Neutrophil (primary cell): ENCODE data around the gene SMURF2.

Source experiments
- H3K27ac ChIP-seq: fragments of 200-600 bp; sonication (generic); 2 replicates; pipeline ENCODE4 v1.5.1; 2016; ENCODE audit warnings: mild to moderate bottlenecking, moderate library complexity
- H3K27me3 ChIP-seq: fragments of 200-600 bp; sonication (generic); 2 replicates; pipeline ENCODE4 v1.6.0; 2016; ENCODE audit warnings: mild to moderate bottlenecking
- H3K36me3 ChIP-seq: fragments of 200-600 bp; sonication (generic); 2 replicates; pipeline ENCODE4 v1.5.1; 2017
- H3K4me1 ChIP-seq, 2 experiments: fragments of 200-600 bp in 1 of 2; sonication (generic) in 1 of 2; 1 replicate in 1 of 2; 2 replicates in 1 of 2; pipeline versions ENCODE4 v1.5.1 to v1.6.1; 2013 to 2016; ENCODE audit warnings: low read depth in 1 of 2, low read length in 1 of 2, mild to moderate bottlenecking in 1 of 2, moderate library complexity in 1 of 2; ENCODE audit not compliant: control insufficient read depth in 1 of 2, insufficient read depth in 1 of 2
- H3K4me3 ChIP-seq, 2 experiments: fragments of 200-600 bp in 1 of 2; sonication (generic) in 1 of 2; 1 replicate in 1 of 2; 2 replicates in 1 of 2; pipeline ENCODE4 v1.5.1; 2013 to 2016; ENCODE audit warnings: low read depth in 1 of 2, low read length in 1 of 2, mild to moderate bottlenecking in 1 of 2, moderate library complexity in 1 of 2
- H3K9me3 ChIP-seq: fragments of 200-600 bp; sonication (generic); 2 replicates; pipeline ENCODE4 v1.5.1; 2016
- CTCF ChIP-seq: fragments of 200-600 bp; sonication (generic); IDR thresholded peaks from 2 replicates; pipeline ENCODE4 v1.5.1; 2016; ENCODE audit warnings: antibody characterized with exemption

Gene SMURF2

GRCh38 chr17:64632194-64632593 lies 29.9 kb downstream of the SMURF2 start:
- H3K27ac ChIP-seq: peak overlapping the region; percentile 53
- no peak overlapping the region for H3K4me3 ChIP-seq
- peaks cover 30 to 53% of the 10 kb centered on the region in 2 experiments for H3K4me1 ChIP-seq
- no peaks in the 10 kb centered on the region for H3K27me3 ChIP-seq
- no peaks in the 10 kb centered on the region for H3K9me3 ChIP-seq
- TF ChIP-seq CTCF: no peak
- no peaks in the 10 kb centered on the region for H3K36me3 ChIP-seq

GRCh38 chr17:64630309-64631223 lies 31.5 kb downstream of the SMURF2 start:
- H3K4me3 ChIP-seq: no peak overlapping the region
- H3K4me1 ChIP-seq: peaks cover 30 to 53% of the 10 kb centered on the region in 2 experiments
- peak overlapping the region; percentile 65 for H3K27ac ChIP-seq

GRCh38 chr17:64628641-64629040 lies 33.5 kb downstream of the SMURF2 start:
- H3K4me3 ChIP-seq: no peak overlapping the region
- peak overlapping the region; percentile 43 for H3K27ac ChIP-seq
- H3K36me3 ChIP-seq: peaks cover 5% of the 10 kb centered on the region
- no peak for TF ChIP-seq CTCF
- no peaks in the 10 kb centered on the region for H3K27me3 ChIP-seq
- no peaks in the 10 kb centered on the region for H3K9me3 ChIP-seq
- peaks cover 30 to 53% of the 10 kb centered on the region in 2 experiments for H3K4me1 ChIP-seq

More at GRCh38 chr17:64630309-64631223, 31.5 kb downstream of the SMURF2 start:
- Histone ChIP-seq H3K27me3 (no peaks in the 10 kb centered on the region), H3K36me3 (no peaks in the 10 kb centered on the region), H3K9me3 (no peaks in the 10 kb centered on the region)
- no peak for TF ChIP-seq CTCF

- Histone ChIP-seq H3K9me3 (no peaks in the 10 kb centered on the region), H3K4me1 (peaks cover 30 to 53% of the 10 kb centered on the region in 2 experiments)
- no peak for TF ChIP-seq CTCF
Observed at GRCh38 chr17:64627797-64628196, 34.3 kb downstream of the SMURF2 start.

GRCh38 chr17:64626827-64627226 lies 35.3 kb downstream of the SMURF2 start:
- H3K9me3 ChIP-seq: no peaks in the 10 kb centered on the region
- no peak for TF ChIP-seq CTCF

More at GRCh38 chr17:64627797-64628196, 34.3 kb downstream of the SMURF2 start:
- Histone ChIP-seq H3K27me3 (no peaks in the 10 kb centered on the region), H3K27ac (no peak overlapping the region), H3K4me3 (no peak overlapping the region), H3K36me3 (peaks cover 6% of the 10 kb centered on the region)

More at GRCh38 chr17:64626827-64627226, 35.3 kb downstream of the SMURF2 start:
- Histone ChIP-seq H3K36me3 (peaks cover 6% of the 10 kb centered on the region), H3K4me3 (no peak overlapping the region), H3K27ac (no peak overlapping the region), H3K27me3 (no peaks in the 10 kb centered on the region), H3K4me1 (peaks cover 24 to 44% of the 10 kb centered on the region in 2 experiments)
